Astrocyte of the spinal cord (primary cell): ENCODE measurements around the gene MCM9.

Source experiments
- DNase-seq: peaks from one replicate; pipeline ENCODE4 v3.0.0; 2011; ENCODE audit warnings: low read depth, low spot score
- H3K4me3 ChIP-seq: 2 replicates; pipeline ENCODE4 v1.5.1; 2011; ENCODE audit warnings: low read depth, mild to moderate bottlenecking, low read length, moderate library complexity
- CTCF ChIP-seq: IDR thresholded peaks from 2 replicates; pipeline ENCODE4 v1.5.1; 2012; ENCODE audit warnings: low read depth, mild to moderate bottlenecking, low read length, inconsistent platforms
- in situ Hi-C: cut with HindIII; loops from 2 replicates; pipeline ENCODE4 v1.10.0; 2017; ENCODE audit warnings: low sequenced_read_pairs

The MCM9 gene

GRCh38 chr6:118881440-118882313, 53.3 kb downstream of the MCM9 start:
- DNase-seq, result no peak
- H3K4me3 ChIP-seq, result no peak overlapping the region
- TF ChIP-seq CTCF, result no peak
- in situ Hi-C loops, result no loop called here

GRCh38 chr6:118877806-118878205, 57.2 kb downstream of the MCM9 start:
- no peak for DNase-seq
- no peak for TF ChIP-seq CTCF
- no peak overlapping the region for H3K4me3 ChIP-seq
- in situ Hi-C loops, result no loop called here

- in situ Hi-C loops, result no loop called here
- no peak for TF ChIP-seq CTCF
- peak; percentile 19 for DNase-seq
- H3K4me3 ChIP-seq, result no peak overlapping the region
Measured at GRCh38 chr6:118876814-118877213, 58.1 kb downstream of the MCM9 start.

- H3K4me3 ChIP-seq, result no peak overlapping the region
- peak; percentile 36 for DNase-seq
- TF ChIP-seq CTCF, result no peak
Measured at GRCh38 chr6:118876198-118876597, 58.8 kb downstream of the MCM9 start.

GRCh38 chr6:118875672-118876071, 59.3 kb downstream of the MCM9 start:
- no peak for DNase-seq
- no peak for TF ChIP-seq CTCF
- H3K4me3 ChIP-seq, result no peak overlapping the region
- in situ Hi-C loops, result no loop called here

More at GRCh38 chr6:118876198-118876597, 58.8 kb downstream of the MCM9 start:
- in situ Hi-C loops, result no loop called here

GRCh38 chr6:118873239-118873638, 61.7 kb downstream of the MCM9 start:
- DNase-seq, result no peak
- TF ChIP-seq CTCF, result no peak
- in situ Hi-C loops, result no loop called here
- no peak overlapping the region for H3K4me3 ChIP-seq
